Panc1 (cell line): ENCODE results near the gene TECPR1. TPM values are rescaled to one million over a fixed set of nuclear protein-coding genes. Genes with fewer than 3 reads are reported as not detected.

Experiments used
- ATAC-seq: fragments of 200-7000 bp; cut with Tn5 transposase; 2 replicates; pipeline ENCODE4 v1.9.1; 2020; ENCODE audit warnings: mild to moderate bottlenecking, moderate library complexity
- BruUV-seq: library from RNA; stranded (reverse); fragments of 400-500 nt; replicated peaks from 2 replicates; lab custom pipeline; 2021; lab: Mats Ljungman, UMichigan
- CTCF ChIA-PET: fragments of 300-600 bp; sonication (Branson Sonifier 250); formaldehyde crosslinking; loops from one replicate; lab custom pipeline; 2022; ENCODE audit warnings: antibody characterized with exemption; lab: Charles Lee
- POLR2A ChIA-PET: fragments of 300-600 bp; sonication (Branson Sonifier 250); formaldehyde crosslinking; loops from one replicate; lab custom pipeline; 2022; ENCODE audit warnings: antibody characterized with exemption; lab: Charles Lee
- DNase-seq: peaks from one replicate; pipeline ENCODE4 v3.0.0-alpha.2; 2010; ENCODE audit warnings: low read depth, low spot score
- H3K27ac ChIP-seq: 2 replicates; pipeline ENCODE4 v1.5.1; 2011; ENCODE audit warnings: mild to moderate bottlenecking, low read length, inconsistent platforms
- H3K27me3 ChIP-seq: fragments of 200-500 bp; sonication (Bioruptor generic); 2 replicates; pipeline ENCODE4 v1.6.0; 2014; ENCODE audit warnings: low read length, inconsistent platforms; ENCODE audit not compliant: control insufficient read depth, insufficient read depth
- H3K36me3 ChIP-seq: fragments of 200-500 bp; sonication (Bioruptor generic); 2 replicates; pipeline ENCODE4 v1.5.1; 2014; ENCODE audit warnings: inconsistent platforms, mild to moderate bottlenecking, low read length, moderate library complexity; ENCODE audit not compliant: control insufficient read depth, insufficient read depth
- H3K4me1 ChIP-seq: 2 replicates; pipeline ENCODE4 v1.5.1; 2011; ENCODE audit warnings: inconsistent platforms, mild to moderate bottlenecking, low read length, moderate library complexity; ENCODE audit not compliant: control insufficient read depth, insufficient read depth
- H3K4me3 ChIP-seq, 2 experiments: 2 replicates each; pipeline ENCODE4 v1.5.1; 2011 to 2012; ENCODE audit warnings: low read depth in 2 of 2, low read length in 2 of 2, mild to moderate bottlenecking in 2 of 2, inconsistent platforms in 1 of 2, moderate library complexity in 1 of 2
- H3K9me3 ChIP-seq: fragments of 200-500 bp; sonication (Bioruptor generic); 2 replicates; pipeline ENCODE4 v1.5.1; 2014; ENCODE audit warnings: low read depth, mild to moderate bottlenecking, inconsistent platforms, low read length, moderate library complexity; ENCODE audit not compliant: control insufficient read depth, insufficient read depth
- POLR2AphosphoS5 ChIP-seq: IDR thresholded peaks from 2 replicates; pipeline ENCODE4 v1.6.1; 2012; ENCODE audit warnings: mild to moderate bottlenecking, low read depth, low read length, moderate library complexity
- SIN3A ChIP-seq: IDR thresholded peaks from 2 replicates; pipeline ENCODE4 v1.6.1; 2012; ENCODE audit warnings: low read depth, mild to moderate bottlenecking, low read length, moderate library complexity, borderline replicate concordance; ENCODE audit not compliant: insufficient read depth
- TCF7L2 ChIP-seq: IDR thresholded peaks from 2 replicates; pipeline ENCODE4 v1.6.1; 2011; ENCODE audit warnings: mild to moderate bottlenecking, low read depth, low read length, inconsistent platforms
- in situ Hi-C: cut with HindIII; loops from 2 replicates; pipeline ENCODE4 v1.10.0; 2016; ENCODE audit warnings: low sequenced_read_pairs, low pct_unique_long_range_greater_than_20kb
- intact Hi-C: fragments of 100-400 bp; cut with micrococcal nuclease; formaldehyde crosslinking; loops from one replicate; pipeline ENCODE4 v1.10.0; 2022; ENCODE audit not compliant: unreplicated experiment
- total RNA-seq: library from RNA; stranded (reverse); gene quantifications from one replicate; pipeline ENCODE4 v1.2.1, GENCODE V29; 2021; ENCODE audit not compliant: unreplicated experiment
- TF ChIP-seq, protein P1 (sequence below), 2 experiments: IDR thresholded peaks; 2 replicates each; pipeline ENCODE4 v1.6.1; 2011 to 2012; ENCODE audit warnings: low read depth in 2 of 2, control low read depth in 1 of 2, low read length in 1 of 2, mild to moderate bottlenecking in 1 of 2, moderate library complexity in 1 of 2; ENCODE audit not compliant: insufficient read depth in 1 of 2
- TF ChIP-seq, protein P2 (sequence below): fragments of 450-650 bp; IDR thresholded peaks from 2 replicates; pipeline ENCODE4 v1.5.1; 2017; ENCODE audit warnings: mild to moderate bottlenecking

Gene TECPR1
- total RNA-seq, 1 experiment from 2014 or later, result 21.0 TPM

DNA sequence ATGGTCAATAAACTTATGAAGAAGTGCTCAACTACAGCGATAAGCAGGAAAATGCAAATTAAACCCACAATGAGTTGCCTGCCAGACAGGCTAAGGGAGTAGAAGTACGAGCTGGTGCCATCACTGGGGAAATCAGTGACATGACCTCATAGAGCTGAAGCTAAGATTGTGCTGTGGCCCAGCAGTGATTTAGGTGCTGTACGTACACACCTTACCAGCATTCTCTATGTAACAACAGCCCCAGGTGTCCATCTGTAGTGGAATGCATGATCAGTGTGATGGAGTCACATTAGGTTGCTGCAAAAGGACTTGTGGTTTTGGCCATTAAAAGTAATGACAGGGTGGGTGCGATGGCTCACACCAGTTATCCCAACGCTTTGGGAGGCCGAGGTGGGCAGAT is 5.7 kb upstream of the TECPR1 start:
- Histone ChIP-seq H3K4me1 (no peaks in the 10 kb centered on the region), H3K9me3 (no peaks in the 10 kb centered on the region), H3K4me3 (no peak overlapping the region), H3K27ac (no peak overlapping the region), H3K27me3 (no peaks in the 10 kb centered on the region), H3K36me3 (no peaks in the 10 kb centered on the region)
- intact Hi-C loops (no loop called here), in situ Hi-C loops (no loop called here)
- ChIA-PET POLR2A (no interaction called here), CTCF (no interaction called here)
- no TSS peak for BruUV-seq
- no peak for DNase-seq
- TF ChIP-seq, protein P1, sequence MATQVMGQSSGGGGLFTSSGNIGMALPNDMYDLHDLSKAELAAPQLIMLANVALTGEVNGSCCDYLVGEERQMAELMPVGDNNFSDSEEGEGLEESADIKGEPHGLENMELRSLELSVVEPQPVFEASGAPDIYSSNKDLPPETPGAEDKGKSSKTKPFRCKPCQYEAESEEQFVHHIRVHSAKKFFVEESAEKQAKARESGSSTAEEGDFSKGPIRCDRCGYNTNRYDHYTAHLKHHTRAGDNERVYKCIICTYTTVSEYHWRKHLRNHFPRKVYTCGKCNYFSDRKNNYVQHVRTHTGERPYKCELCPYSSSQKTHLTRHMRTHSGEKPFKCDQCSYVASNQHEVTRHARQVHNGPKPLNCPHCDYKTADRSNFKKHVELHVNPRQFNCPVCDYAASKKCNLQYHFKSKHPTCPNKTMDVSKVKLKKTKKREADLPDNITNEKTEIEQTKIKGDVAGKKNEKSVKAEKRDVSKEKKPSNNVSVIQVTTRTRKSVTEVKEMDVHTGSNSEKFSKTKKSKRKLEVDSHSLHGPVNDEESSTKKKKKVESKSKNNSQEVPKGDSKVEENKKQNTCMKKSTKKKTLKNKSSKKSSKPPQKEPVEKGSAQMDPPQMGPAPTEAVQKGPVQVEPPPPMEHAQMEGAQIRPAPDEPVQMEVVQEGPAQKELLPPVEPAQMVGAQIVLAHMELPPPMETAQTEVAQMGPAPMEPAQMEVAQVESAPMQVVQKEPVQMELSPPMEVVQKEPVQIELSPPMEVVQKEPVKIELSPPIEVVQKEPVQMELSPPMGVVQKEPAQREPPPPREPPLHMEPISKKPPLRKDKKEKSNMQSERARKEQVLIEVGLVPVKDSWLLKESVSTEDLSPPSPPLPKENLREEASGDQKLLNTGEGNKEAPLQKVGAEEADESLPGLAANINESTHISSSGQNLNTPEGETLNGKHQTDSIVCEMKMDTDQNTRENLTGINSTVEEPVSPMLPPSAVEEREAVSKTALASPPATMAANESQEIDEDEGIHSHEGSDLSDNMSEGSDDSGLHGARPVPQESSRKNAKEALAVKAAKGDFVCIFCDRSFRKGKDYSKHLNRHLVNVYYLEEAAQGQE (IDR thresholded peaks at IDR 0.05; ENCODE audit: insufficient read depth in 1 of 2, low read depth in 2 of 2, low read length in 1 of 2), result no peak
- no peak for TF ChIP-seq SIN3A
- no peak for TF ChIP-seq POLR2AphosphoS5
- TF ChIP-seq, protein P2, sequence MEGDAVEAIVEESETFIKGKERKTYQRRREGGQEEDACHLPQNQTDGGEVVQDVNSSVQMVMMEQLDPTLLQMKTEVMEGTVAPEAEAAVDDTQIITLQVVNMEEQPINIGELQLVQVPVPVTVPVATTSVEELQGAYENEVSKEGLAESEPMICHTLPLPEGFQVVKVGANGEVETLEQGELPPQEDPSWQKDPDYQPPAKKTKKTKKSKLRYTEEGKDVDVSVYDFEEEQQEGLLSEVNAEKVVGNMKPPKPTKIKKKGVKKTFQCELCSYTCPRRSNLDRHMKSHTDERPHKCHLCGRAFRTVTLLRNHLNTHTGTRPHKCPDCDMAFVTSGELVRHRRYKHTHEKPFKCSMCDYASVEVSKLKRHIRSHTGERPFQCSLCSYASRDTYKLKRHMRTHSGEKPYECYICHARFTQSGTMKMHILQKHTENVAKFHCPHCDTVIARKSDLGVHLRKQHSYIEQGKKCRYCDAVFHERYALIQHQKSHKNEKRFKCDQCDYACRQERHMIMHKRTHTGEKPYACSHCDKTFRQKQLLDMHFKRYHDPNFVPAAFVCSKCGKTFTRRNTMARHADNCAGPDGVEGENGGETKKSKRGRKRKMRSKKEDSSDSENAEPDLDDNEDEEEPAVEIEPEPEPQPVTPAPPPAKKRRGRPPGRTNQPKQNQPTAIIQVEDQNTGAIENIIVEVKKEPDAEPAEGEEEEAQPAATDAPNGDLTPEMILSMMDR, result no peak
- TF ChIP-seq TCF7L2, result no peak
- ATAC-seq, result no peak

DNA sequence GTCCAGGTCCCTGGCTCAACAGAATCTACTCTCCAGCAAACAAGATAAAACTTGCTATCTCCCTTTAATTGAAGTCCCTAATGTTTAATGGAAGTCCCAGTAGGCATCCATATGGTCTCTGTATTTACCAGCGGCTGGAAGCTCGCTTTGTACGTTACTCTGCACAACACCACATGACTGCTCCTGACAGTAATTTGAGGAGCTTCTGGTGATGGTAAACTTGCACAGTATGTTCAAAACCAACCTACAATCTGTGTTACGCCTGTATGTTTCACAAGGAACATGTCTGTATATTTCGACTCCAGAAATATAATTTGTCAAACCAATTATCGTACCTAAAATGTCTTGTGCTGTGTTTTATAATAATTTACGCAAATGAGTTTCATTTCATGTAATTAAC is 4.4 kb upstream of the TECPR1 start:
- DNase-seq (no peak), ATAC-seq (no peak)
- no TSS peak for BruUV-seq
- H3K4me1 ChIP-seq, result no peaks in the 10 kb centered on the region
- no peaks in the 10 kb centered on the region for H3K27me3 ChIP-seq
- CTCF ChIA-PET, result no interaction called here
- intact Hi-C loops, result no loop called here
- H3K27ac ChIP-seq, result no peak overlapping the region
- H3K9me3 ChIP-seq, result no peaks in the 10 kb centered on the region
- in situ Hi-C loops, result no loop called here
- H3K36me3 ChIP-seq, result no peaks in the 10 kb centered on the region; the same call in 1 of the 2 replicates
- H3K4me3 ChIP-seq, result no peak overlapping the region
- POLR2A ChIA-PET, result no interaction called here
- TF ChIP-seq SIN3A, result no peak
- TF ChIP-seq TCF7L2, result no peak
- TF ChIP-seq POLR2AphosphoS5, result no peak
- TF ChIP-seq, protein P1 (IDR thresholded peaks at IDR 0.05; ENCODE audit: insufficient read depth in 1 of 2, low read depth in 2 of 2, low read length in 1 of 2), result no peak
- TF ChIP-seq, protein P2, result no peak
